Upper lobe of left lung (tissue), 6 donors: ENCODE data around the gene DISC1. TPM values are rescaled to one million over a fixed set of nuclear protein-coding genes. Genes with fewer than 3 reads are reported as not detected.
"Not testable (repeated sequence)": the region's sequence is repeated elsewhere in the genome, so short reads cannot be mapped to it uniquely, and the experiment has no call there.

Experiments
- ATAC-seq, 2 donors: fragments of 200-7000 bp; cut with Tn5 transposase; one replicate each; pipeline ENCODE4 v1.9.1; 2022; ENCODE audit warnings: mild to moderate bottlenecking in 2 of 2, moderate library complexity in 2 of 2; ENCODE audit not compliant: low FRiP score in 2 of 2
- DNase-seq, 2 donors: peaks; one replicate each; pipeline ENCODE4 v3.0.0-alpha.2; 2019 to 2020
- H3K27ac ChIP-seq, 4 donors: fragments of 200-600 bp; sonication (generic); one replicate each; pipeline ENCODE4 v1.5.1; 2016 to 2019
- H3K27me3 ChIP-seq, 4 donors: fragments of 200-600 bp; sonication (generic); one replicate each; pipeline ENCODE4 v1.5.1; 2017 to 2019
- H3K36me3 ChIP-seq, 4 donors: fragments of 200-600 bp; sonication (generic); one replicate each; pipeline ENCODE4 v1.5.1; 2016 to 2019
- H3K4me1 ChIP-seq, 4 donors: fragments of 200-600 bp; sonication (generic); one replicate each; pipeline ENCODE4 v1.5.1; 2018 to 2019
- H3K4me3 ChIP-seq, 4 donors: fragments of 200-600 bp; sonication (generic); one replicate each; pipeline ENCODE4 v1.5.1; 2017 to 2019; ENCODE audit warnings: mild to moderate bottlenecking in 2 of 4, moderate library complexity in 1 of 4
- H3K9me3 ChIP-seq, 4 donors: fragments of 200-600 bp; sonication (generic); one replicate each; pipeline ENCODE4 v1.5.1; 2018 to 2019
- CTCF ChIP-seq, 6 experiments: fragments of 450-650 bp in 4 of 6; fragments of 200-600 bp in 2 of 6; sonication (generic) in 2 of 6; IDR thresholded peaks; one replicate each; pipeline ENCODE4 v1.5.1; 2016 to 2019; ENCODE audit warnings: antibody characterized with exemption in 6 of 6
- EP300 ChIP-seq, 4 donors: sonication (generic); formaldehyde crosslinking; IDR thresholded peaks; one replicate each; pipeline ENCODE4 v1.5.1; 2017; ENCODE audit warnings: antibody characterized with exemption in 4 of 4, control low read depth in 2 of 4
- POLR2A ChIP-seq, 4 donors: fragments of 450-650 bp; IDR thresholded peaks; one replicate each; pipeline ENCODE4 v1.5.1; 2016 to 2017; ENCODE audit warnings: antibody characterized with exemption in 4 of 4, mild to moderate bottlenecking in 2 of 4
- POLR2AphosphoS5 ChIP-seq, 2 donors: sonication (generic); formaldehyde crosslinking; IDR thresholded peaks; one replicate each; pipeline ENCODE4 v1.5.1; 2017; ENCODE audit warnings: antibody characterized with exemption in 2 of 2
- WGBS, 2 donors: methylation state at CpG; one replicate each; pipeline ENCODE4 v1.1.5; 2017 to 2018; 5-methylcytosine and 5-hydroxymethylcytosine counted together
- total RNA-seq, 6 donors: library from RNA; depleted of rRNA in 4 of 6; stranded (reverse); fragments of >200 nt in 4 of 6; gene quantifications; one replicate each; pipeline versions ENCODE4 v1.1.0 to v1.2.1, GENCODE V29; 2016 to 2021
- donor health status: DM: no; HTN: no; CAD: no; lungs with moderate emphysema.
- donor health status: DM: no; HTN: yes; CAD: no; lungs with severe emphysema.

DISC1 gene
- total RNA-seq, 6 donors from 2014 or later: 6.1 to 16.8 (median 10.5) TPM

DNA sequence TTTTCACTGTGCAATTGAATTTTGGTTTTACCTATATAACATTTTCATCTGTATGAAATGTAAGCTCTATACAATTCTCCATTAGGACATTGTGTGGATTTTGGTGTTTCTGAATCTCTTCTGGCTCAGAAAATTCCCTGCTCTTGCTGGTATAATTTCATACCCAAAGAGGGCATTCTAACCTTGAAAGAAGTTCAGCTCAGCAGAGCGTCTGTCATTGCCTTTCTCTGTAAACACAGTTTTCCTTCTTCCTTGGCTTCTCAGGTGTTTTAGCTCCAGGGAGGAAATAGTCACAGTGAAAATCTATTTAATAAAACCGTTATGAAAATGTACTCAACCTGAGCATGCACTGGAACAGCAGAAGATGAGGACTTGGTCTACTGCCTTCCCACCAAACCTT is 16.0 kb downstream of the DISC1 start:
- Histone ChIP-seq H3K27me3 (no peaks in the 10 kb centered on the region), H3K4me3 (no peak overlapping the region), H3K27ac (no peak overlapping the region), H3K9me3 (no peaks in the 10 kb centered on the region), H3K4me1 (no peaks in the 10 kb centered on the region), H3K36me3 (no peaks in the 10 kb centered on the region)
- no peak for TF ChIP-seq POLR2AphosphoS5 (IDR thresholded peaks at IDR 0.05)
- ATAC-seq (no peak), DNase-seq (no peak)
- WGBS, 2 donors: 57 to 58% methylated on average over 2 of the region's 2 CpGs

DNA sequence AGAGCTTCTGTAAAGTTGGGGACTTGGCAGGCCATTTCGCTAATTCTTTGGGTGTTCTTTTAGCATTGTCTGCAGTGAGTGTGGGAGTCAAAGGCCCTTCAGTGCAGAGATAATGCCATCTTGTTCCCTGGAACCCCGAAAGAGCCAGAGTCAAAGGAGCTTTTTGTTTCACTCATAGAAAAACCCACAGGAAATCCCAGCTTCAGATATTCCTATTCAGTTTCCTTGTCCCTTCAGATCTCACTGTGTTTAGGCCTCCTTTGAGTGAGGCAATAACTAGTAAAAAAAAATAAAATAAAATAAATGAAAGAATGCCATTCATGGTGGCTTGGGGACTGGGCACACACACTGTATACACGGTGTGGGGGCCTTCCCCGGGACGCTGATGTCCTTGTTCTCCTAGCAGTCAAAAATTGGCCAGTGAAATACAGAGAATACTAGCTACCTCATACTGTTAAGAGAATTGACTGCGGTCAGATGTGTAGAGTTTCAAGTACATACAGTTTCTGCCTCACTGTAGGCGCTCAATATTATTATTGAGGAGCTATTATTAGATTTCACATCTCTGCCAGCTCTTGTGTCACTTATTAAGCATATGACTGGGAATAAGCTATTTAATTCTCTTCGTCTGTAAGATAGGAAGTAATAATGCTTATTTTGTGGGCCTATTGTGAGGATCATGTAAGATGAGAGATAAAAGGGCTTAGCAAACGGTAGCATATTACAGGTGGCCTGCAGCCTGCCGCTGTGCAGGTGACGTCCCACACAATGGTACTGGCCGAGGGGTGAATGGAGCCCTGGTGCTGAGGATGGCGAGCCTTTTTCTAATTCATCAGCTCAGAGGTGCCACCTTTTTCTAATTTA is 16.7 kb downstream of the DISC1 start:
- DNase-seq: no peak
- Histone ChIP-seq H3K36me3 (no peaks in the 10 kb centered on the region), H3K9me3 (no peaks in the 10 kb centered on the region), H3K27ac (no peak overlapping the region), H3K4me1 (no peaks in the 10 kb centered on the region), H3K4me3 (no peak overlapping the region), H3K27me3 (no peaks in the 10 kb centered on the region)
- 82 to 83% methylated on average over 13 of the region's 13 CpGs for WGBS, 2 donors
- ATAC-seq: no peak
- no peak for TF ChIP-seq POLR2AphosphoS5 (IDR thresholded peaks at IDR 0.05)
- no peak for TF ChIP-seq EP300 (IDR thresholded peaks at IDR 0.05)
- TF ChIP-seq CTCF (IDR thresholded peaks at IDR 0.05): no peak
- TF ChIP-seq POLR2A (IDR thresholded peaks at IDR 0.05): no peak

GRCh38 chr1:231643935-231644237 is 17.3 kb downstream of the DISC1 start:
- ATAC-seq: no peak

GRCh38 chr1:231645634-231646033 is 19.0 kb downstream of the DISC1 start:
- WGBS, 2 donors: 97 to 99% methylated on average over 6 of the region's 6 CpGs
- not testable (repeated sequence) for H3K4me1 ChIP-seq, H3K9me3 ChIP-seq, DNase-seq, H3K27ac ChIP-seq, H3K27me3 ChIP-seq, H3K36me3 ChIP-seq, H3K4me3 ChIP-seq, ATAC-seq

More at GRCh38 chr1:231643935-231644237, 17.3 kb downstream of the DISC1 start:
- no peaks in the 10 kb centered on the region for H3K27me3 ChIP-seq
- no peaks in the 10 kb centered on the region for H3K9me3 ChIP-seq
- no peak for DNase-seq
- no peak overlapping the region for H3K4me3 ChIP-seq
- no peaks in the 10 kb centered on the region for H3K4me1 ChIP-seq
- no peaks in the 10 kb centered on the region for H3K36me3 ChIP-seq
- TF ChIP-seq POLR2A (IDR thresholded peaks at IDR 0.05): no peak
- TF ChIP-seq CTCF (IDR thresholded peaks at IDR 0.05): no peak
- no peak for TF ChIP-seq EP300 (IDR thresholded peaks at IDR 0.05)
- no peak for TF ChIP-seq POLR2AphosphoS5 (IDR thresholded peaks at IDR 0.05)
- no peak overlapping the region for H3K27ac ChIP-seq

DNA sequence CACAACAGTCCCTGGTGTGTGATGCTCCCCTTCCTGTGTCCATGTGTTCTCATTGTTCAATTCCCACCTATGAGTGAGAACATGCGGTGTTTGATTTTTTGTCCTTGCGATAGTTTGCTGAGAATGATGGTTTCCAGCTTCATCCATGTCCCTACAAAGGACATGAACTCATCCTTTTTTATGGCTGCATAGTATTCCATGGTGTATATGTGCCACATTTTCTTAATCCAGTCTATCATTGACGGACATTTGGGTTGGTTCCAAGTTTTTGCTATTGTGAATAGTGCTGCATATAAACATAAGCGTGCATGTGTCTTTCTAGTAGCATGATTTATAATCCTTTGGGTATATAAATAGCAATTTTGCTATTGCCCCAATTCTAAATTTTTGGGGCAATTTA is 19.6 kb downstream of the DISC1 start:
- not testable (repeated sequence) for H3K9me3 ChIP-seq, ATAC-seq
- WGBS, 2 donors: 88 to 90% methylated on average over 4 of the region's 4 CpGs

GRCh38 chr1:231651621-231652260 is 25.2 kb downstream of the DISC1 start:
- not testable (repeated sequence) for H3K9me3 ChIP-seq, H3K27me3 ChIP-seq, ATAC-seq, H3K36me3 ChIP-seq, H3K27ac ChIP-seq, H3K4me1 ChIP-seq, H3K4me3 ChIP-seq
- DNase-seq: peak in 1 of 2 donors; percentile 20
- 63 to 91% methylated on average over 4 to 10 of the region's 10 CpGs for WGBS, 2 donors

More for the DNA sequence above, 19.6 kb downstream of the DISC1 start:
- not testable (repeated sequence) for DNase-seq, H3K4me1 ChIP-seq, H3K27me3 ChIP-seq, H3K36me3 ChIP-seq, H3K27ac ChIP-seq, H3K4me3 ChIP-seq

DNA sequence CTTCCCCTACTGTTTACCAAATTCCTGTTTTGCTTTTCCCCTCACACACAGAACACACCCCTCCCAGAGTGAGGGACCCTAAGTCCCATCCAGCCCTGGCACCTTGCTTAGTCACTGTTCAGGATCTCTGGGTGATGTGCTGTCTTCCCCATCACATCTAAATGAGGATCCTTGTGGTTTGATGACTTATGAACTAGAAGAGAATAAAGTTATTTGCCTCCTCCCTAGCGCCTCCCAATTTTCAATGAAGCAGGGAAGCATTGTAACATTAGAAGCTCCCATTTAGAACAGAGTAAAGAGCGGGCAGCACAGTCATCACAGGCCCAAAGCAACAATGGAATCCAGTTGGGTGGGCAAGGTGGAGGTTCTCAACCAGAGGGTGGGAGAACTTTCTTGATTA is 27.0 kb downstream of the DISC1 start:
- H3K4me3 ChIP-seq: no peak overlapping the region
- DNase-seq: no peak
- H3K9me3 ChIP-seq: no peaks in the 10 kb centered on the region
- ATAC-seq: no peak
- no peaks in the 10 kb centered on the region for H3K4me1 ChIP-seq
- no peak overlapping the region for H3K27ac ChIP-seq
- H3K27me3 ChIP-seq: no peaks in the 10 kb centered on the region
- H3K36me3 ChIP-seq: no peaks in the 10 kb centered on the region
- 87 to 100% methylated on average over 2 of the region's 2 CpGs for WGBS, 2 donors
- TF ChIP-seq POLR2A (IDR thresholded peaks at IDR 0.05) (no peak), POLR2AphosphoS5 (IDR thresholded peaks at IDR 0.05) (no peak)
